Neural cell (in vitro differentiated cells): ENCODE measurements around the gene PRDM8.

ENCODE experiments used
- EP300 ChIP-seq: fragments of 450-650 bp; conservative IDR thresholded peaks from 2 replicates; pipeline ENCODE4 v1.6.1; 2014; ENCODE audit warnings: antibody characterized with exemption, mild to moderate bottlenecking, moderate library complexity; ENCODE audit not compliant: poor library complexity, severe bottlenecking
- EZH2 ChIP-seq: fragments of 200-600, 300-800 bp; shearing (Covaris generic), sonication (generic); IDR thresholded peaks from 2 replicates; pipeline ENCODE4 v1.6.1; 2014; ENCODE audit warnings: antibody characterized with exemption, low read length, borderline replicate concordance, mild to moderate bottlenecking; ENCODE audit not compliant: insufficient read depth, poor library complexity, severe bottlenecking
- MXI1 ChIP-seq: fragments of 450-650 bp; conservative IDR thresholded peaks from 2 replicates; pipeline ENCODE4 v1.6.1; 2014; ENCODE audit warnings: antibody characterized with exemption, mild to moderate bottlenecking; ENCODE audit not compliant: poor library complexity, severe bottlenecking
- POLR2AphosphoS5 ChIP-seq: IDR thresholded peaks from 2 replicates; pipeline ENCODE4 v1.6.1; 2012
- RAD21 ChIP-seq: fragments of 450-650 bp; conservative IDR thresholded peaks from 2 replicates; pipeline ENCODE4 v1.6.1; 2014; ENCODE audit warnings: antibody characterized with exemption, mild to moderate bottlenecking, moderate library complexity
- SMC3 ChIP-seq: fragments of 450-650 bp; conservative IDR thresholded peaks from 2 replicates; pipeline ENCODE4 v1.6.1; 2014; ENCODE audit warnings: antibody characterized with exemption, mild to moderate bottlenecking, moderate library complexity; ENCODE audit not compliant: poor library complexity
- TAF1 ChIP-seq: IDR thresholded peaks from 2 replicates; pipeline ENCODE4 v1.6.1; 2012; ENCODE audit warnings: low read depth
- TF ChIP-seq, protein P1 (sequence below): fragments of 450-650 bp; IDR thresholded peaks from 2 replicates; pipeline ENCODE4 v1.5.1; 2014; ENCODE audit warnings: antibody characterized with exemption, mild to moderate bottlenecking, moderate library complexity; ENCODE audit not compliant: poor library complexity, severe bottlenecking
- TF ChIP-seq, protein P2 (sequence below): IDR thresholded peaks from 2 replicates; pipeline ENCODE4 v1.6.1; 2012; ENCODE audit warnings: borderline replicate concordance

DNA sequence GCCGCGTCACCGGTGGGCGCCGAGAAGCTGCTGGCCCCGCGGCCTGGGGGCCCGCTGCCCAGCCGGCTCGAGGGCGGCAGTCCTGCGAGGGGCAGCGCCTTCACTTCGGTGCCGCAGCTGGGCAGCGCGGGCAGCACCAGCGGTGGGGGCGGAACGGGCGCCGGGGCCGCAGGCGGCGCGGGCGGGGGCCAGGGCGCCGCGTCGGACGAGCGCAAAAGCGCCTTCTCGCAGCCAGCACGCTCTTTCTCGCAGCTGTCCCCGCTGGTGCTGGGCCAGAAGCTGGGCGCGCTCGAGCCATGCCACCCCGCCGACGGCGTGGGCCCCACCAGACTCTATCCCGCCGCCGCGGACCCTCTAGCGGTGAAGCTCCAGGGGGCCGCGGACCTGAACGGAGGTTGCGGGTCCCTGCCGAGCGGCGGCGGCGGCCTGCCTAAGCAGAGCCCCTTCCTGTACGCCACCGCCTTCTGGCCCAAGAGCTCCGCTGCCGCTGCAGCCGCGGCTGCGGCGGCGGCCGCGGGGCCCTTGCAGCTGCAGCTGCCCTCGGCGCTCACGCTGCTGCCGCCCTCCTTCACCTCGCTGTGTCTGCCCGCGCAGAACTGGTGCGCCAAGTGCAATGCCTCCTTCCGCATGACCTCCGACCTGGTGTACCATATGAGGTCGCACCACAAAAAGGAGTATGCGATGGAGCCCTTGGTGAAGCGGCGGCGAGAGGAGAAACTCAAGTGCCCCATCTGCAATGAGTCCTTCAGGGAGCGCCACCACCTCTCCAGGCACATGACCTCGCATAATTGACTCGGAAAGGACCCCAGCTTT is 5.6 kb downstream of the PRDM8 start:
- TF ChIP-seq, protein P1, sequence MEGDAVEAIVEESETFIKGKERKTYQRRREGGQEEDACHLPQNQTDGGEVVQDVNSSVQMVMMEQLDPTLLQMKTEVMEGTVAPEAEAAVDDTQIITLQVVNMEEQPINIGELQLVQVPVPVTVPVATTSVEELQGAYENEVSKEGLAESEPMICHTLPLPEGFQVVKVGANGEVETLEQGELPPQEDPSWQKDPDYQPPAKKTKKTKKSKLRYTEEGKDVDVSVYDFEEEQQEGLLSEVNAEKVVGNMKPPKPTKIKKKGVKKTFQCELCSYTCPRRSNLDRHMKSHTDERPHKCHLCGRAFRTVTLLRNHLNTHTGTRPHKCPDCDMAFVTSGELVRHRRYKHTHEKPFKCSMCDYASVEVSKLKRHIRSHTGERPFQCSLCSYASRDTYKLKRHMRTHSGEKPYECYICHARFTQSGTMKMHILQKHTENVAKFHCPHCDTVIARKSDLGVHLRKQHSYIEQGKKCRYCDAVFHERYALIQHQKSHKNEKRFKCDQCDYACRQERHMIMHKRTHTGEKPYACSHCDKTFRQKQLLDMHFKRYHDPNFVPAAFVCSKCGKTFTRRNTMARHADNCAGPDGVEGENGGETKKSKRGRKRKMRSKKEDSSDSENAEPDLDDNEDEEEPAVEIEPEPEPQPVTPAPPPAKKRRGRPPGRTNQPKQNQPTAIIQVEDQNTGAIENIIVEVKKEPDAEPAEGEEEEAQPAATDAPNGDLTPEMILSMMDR: no peak
- TF ChIP-seq POLR2AphosphoS5: peak; percentile 47
- TF ChIP-seq RAD21: no peak
- TF ChIP-seq, protein P2, sequence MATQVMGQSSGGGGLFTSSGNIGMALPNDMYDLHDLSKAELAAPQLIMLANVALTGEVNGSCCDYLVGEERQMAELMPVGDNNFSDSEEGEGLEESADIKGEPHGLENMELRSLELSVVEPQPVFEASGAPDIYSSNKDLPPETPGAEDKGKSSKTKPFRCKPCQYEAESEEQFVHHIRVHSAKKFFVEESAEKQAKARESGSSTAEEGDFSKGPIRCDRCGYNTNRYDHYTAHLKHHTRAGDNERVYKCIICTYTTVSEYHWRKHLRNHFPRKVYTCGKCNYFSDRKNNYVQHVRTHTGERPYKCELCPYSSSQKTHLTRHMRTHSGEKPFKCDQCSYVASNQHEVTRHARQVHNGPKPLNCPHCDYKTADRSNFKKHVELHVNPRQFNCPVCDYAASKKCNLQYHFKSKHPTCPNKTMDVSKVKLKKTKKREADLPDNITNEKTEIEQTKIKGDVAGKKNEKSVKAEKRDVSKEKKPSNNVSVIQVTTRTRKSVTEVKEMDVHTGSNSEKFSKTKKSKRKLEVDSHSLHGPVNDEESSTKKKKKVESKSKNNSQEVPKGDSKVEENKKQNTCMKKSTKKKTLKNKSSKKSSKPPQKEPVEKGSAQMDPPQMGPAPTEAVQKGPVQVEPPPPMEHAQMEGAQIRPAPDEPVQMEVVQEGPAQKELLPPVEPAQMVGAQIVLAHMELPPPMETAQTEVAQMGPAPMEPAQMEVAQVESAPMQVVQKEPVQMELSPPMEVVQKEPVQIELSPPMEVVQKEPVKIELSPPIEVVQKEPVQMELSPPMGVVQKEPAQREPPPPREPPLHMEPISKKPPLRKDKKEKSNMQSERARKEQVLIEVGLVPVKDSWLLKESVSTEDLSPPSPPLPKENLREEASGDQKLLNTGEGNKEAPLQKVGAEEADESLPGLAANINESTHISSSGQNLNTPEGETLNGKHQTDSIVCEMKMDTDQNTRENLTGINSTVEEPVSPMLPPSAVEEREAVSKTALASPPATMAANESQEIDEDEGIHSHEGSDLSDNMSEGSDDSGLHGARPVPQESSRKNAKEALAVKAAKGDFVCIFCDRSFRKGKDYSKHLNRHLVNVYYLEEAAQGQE: no peak
- no peak for TF ChIP-seq TAF1
- TF ChIP-seq EZH2: peak; percentile 84
- TF ChIP-seq EP300: no peak
- TF ChIP-seq MXI1: no peak
- no peak for TF ChIP-seq SMC3
